GM18909 (cell line): ENCODE measurements around the gene MAGT1.
A peak's percentile ranks its signal among the peaks of the same experiment; 100 is the strongest.
"Not testable (repeated sequence)": the region's sequence is repeated elsewhere in the genome, so short reads cannot be mapped to it uniquely, and the experiment has no call there.

Experiments
- ATAC-seq: cut with Tn5 transposase; IDR thresholded peaks from one replicate; pipeline ENCODE4 v1.9.1; 2021; ENCODE audit warnings: mild to moderate bottlenecking; ENCODE audit not compliant: unreplicated experiment, poor library complexity

MAGT1 gene

GRCh38 chrX:77894921-77895886 lies at the start of gene MAGT1:
Gene MAGT1 (minus strand): TSS chrX:77895435. CDS start chrX:77895410, 25 bp downstream.
- ATAC-seq, result peak; percentile 93

- not testable (repeated sequence) for ATAC-seq
Measured at GRCh38 chrX:77945031-77945430, 49.8 kb upstream of the MAGT1 start.

- no peak for ATAC-seq
Measured at GRCh38 chrX:77938083-77938680, 42.9 kb upstream of the MAGT1 start.

GRCh38 chrX:77937291-77937690 lies 42.1 kb upstream of the MAGT1 start:
- ATAC-seq, result no peak

GRCh38 chrX:77936299-77936698 lies 41.1 kb upstream of the MAGT1 start:
- ATAC-seq, result no peak

GRCh38 chrX:77935886-77936285 lies 40.7 kb upstream of the MAGT1 start:
- no peak for ATAC-seq

GRCh38 chrX:77930581-77930980 lies 35.3 kb upstream of the MAGT1 start:
- ATAC-seq, result no peak

GRCh38 chrX:77925764-77926163 lies 30.5 kb upstream of the MAGT1 start:
- peak; percentile 51 for ATAC-seq

- no peak for ATAC-seq
Measured at GRCh38 chrX:77924320-77924859, 29.2 kb upstream of the MAGT1 start.

GRCh38 chrX:77922787-77923186 lies 27.6 kb upstream of the MAGT1 start:
- no peak for ATAC-seq

- ATAC-seq, result not testable (repeated sequence)
Measured at GRCh38 chrX:77919370-77919769, 24.1 kb upstream of the MAGT1 start.

GRCh38 chrX:77918568-77918967 lies 23.3 kb upstream of the MAGT1 start:
- no peak for ATAC-seq

- peak; percentile 60 for ATAC-seq
Measured at GRCh38 chrX:77917294-77917933, 22.2 kb upstream of the MAGT1 start.

GRCh38 chrX:77910108-77910840 lies 15.0 kb upstream of the MAGT1 start, which contains the start of gene ATP7A:
Gene ATP7A (plus strand): TSS chrX:77910693. CDS start chrX:77971642, 60,949 bp downstream.
- ATAC-seq, result peak; percentile 96

GRCh38 chrX:77901506-77901905 lies 6.3 kb upstream of the MAGT1 start:
- ATAC-seq, result no peak

GRCh38 chrX:77900688-77901087 lies 5.5 kb upstream of the MAGT1 start:
- ATAC-seq, result no peak

GRCh38 chrX:77899081-77899828 lies 4.0 kb upstream of the MAGT1 start, which contains the start of gene COX7B:
Gene COX7B (plus strand): TSS chrX:77899468. CDS start chrX:77899554, 86 bp downstream.
- peak; percentile 60 for ATAC-seq

- no peak for ATAC-seq
Measured at GRCh38 chrX:77893713-77894112, 1.5 kb downstream of the MAGT1 start.

- ATAC-seq, result no peak
Measured at GRCh38 chrX:77892887-77893286, 2.3 kb downstream of the MAGT1 start.
